ENCODE results near the gene PCNX3. TPM values are rescaled to one million over a fixed set of nuclear protein-coding genes. Genes with fewer than 3 reads are reported as not detected.

The PCNX3 gene
- total and polyA plus RNA-seq, 2 of the 13 experiments (the other 11 are each of a cell fraction or from before 2014, with no cell fraction given), result 16.2 to 23.0 TPM

DNA sequence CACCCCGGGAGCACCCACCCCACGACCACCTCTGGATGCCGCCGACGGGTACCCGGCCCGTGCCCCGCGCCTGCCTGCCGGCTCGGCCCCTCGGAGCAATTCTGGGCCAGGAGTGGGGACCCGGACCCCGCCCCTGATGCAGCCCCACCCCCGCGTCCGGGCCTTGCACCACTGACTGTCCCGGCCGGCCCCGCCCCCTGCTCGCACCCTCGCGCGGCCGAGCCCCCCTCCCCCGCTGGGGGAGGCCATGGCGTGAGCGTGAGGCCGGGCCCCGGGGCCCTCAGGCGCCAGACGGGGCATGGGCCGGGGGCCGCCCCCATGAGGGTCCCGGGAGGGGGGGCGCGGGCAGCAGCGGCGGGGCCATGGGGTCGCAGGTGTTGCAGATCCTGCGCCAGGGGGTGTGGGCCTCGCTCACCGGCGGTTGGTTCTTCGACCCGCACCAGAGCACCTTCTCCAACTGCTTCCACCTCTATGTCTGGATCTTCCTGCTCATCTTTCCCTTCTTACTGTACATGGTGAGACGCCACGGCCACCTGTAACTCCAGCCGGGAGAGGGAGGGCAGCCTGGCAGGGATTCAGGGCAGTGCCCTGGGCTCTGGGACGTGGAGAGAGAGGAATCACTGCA lies 486 bp downstream of the PCNX3 start (continued):
- TF ChIP-seq, protein P1, sequence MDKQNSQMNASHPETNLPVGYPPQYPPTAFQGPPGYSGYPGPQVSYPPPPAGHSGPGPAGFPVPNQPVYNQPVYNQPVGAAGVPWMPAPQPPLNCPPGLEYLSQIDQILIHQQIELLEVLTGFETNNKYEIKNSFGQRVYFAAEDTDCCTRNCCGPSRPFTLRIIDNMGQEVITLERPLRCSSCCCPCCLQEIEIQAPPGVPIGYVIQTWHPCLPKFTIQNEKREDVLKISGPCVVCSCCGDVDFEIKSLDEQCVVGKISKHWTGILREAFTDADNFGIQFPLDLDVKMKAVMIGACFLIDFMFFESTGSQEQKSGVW (CRISPR knock-in tag; IDR thresholded peaks at IDR 0.05; ENCODE audit: borderline replicate concordance), result no peak
- TF ChIP-seq, protein P2, sequence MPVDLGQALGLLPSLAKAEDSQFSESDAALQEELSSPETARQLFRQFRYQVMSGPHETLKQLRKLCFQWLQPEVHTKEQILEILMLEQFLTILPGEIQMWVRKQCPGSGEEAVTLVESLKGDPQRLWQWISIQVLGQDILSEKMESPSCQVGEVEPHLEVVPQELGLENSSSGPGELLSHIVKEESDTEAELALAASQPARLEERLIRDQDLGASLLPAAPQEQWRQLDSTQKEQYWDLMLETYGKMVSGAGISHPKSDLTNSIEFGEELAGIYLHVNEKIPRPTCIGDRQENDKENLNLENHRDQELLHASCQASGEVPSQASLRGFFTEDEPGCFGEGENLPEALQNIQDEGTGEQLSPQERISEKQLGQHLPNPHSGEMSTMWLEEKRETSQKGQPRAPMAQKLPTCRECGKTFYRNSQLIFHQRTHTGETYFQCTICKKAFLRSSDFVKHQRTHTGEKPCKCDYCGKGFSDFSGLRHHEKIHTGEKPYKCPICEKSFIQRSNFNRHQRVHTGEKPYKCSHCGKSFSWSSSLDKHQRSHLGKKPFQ (CRISPR knock-in tag; IDR thresholded peaks at IDR 0.05; ENCODE audit: insufficient replicate concordance), result no peak
- TF ChIP-seq ZNF703 (CRISPR knock-in tag; IDR thresholded peaks at IDR 0.05; ENCODE audit: borderline replicate concordance), result no peak
- TF ChIP-seq, protein P3, sequence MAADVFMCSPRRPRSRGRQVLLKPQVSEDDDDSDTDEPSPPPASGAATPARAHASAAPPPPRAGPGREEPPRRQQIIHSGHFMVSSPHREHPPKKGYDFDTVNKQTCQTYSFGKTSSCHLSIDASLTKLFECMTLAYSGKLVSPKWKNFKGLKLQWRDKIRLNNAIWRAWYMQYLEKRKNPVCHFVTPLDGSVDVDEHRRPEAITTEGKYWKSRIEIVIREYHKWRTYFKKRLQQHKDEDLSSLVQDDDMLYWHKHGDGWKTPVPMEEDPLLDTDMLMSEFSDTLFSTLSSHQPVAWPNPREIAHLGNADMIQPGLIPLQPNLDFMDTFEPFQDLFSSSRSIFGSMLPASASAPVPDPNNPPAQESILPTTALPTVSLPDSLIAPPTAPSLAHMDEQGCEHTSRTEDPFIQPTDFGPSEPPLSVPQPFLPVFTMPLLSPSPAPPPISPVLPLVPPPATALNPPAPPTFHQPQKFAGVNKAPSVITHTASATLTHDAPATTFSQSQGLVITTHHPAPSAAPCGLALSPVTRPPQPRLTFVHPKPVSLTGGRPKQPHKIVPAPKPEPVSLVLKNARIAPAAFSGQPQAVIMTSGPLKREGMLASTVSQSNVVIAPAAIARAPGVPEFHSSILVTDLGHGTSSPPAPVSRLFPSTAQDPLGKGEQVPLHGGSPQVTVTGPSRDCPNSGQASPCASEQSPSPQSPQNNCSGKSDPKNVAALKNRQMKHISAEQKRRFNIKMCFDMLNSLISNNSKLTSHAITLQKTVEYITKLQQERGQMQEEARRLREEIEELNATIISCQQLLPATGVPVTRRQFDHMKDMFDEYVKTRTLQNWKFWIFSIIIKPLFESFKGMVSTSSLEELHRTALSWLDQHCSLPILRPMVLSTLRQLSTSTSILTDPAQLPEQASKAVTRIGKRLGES (CRISPR knock-in tag; IDR thresholded peaks at IDR 0.05; ENCODE audit: borderline replicate concordance), result no peak; the same call in 1 of the 2 replicates
- TF ChIP-seq FOXC1 (CRISPR knock-in tag; IDR thresholded peaks at IDR 0.05; ENCODE audit: borderline replicate concordance), result no peak
- peak; percentile 45; the same call in 1 of the 2 replicates for TF ChIP-seq TAF1 (CRISPR knock-in tag; IDR thresholded peaks at IDR 0.05)
- TF ChIP-seq SMARCE1 (IDR thresholded peaks at IDR 0.05; ENCODE audit: borderline replicate concordance), result no peak
- no peak for TF ChIP-seq NFYC (CRISPR knock-in tag; IDR thresholded peaks at IDR 0.05)
- TF ChIP-seq, protein P4, sequence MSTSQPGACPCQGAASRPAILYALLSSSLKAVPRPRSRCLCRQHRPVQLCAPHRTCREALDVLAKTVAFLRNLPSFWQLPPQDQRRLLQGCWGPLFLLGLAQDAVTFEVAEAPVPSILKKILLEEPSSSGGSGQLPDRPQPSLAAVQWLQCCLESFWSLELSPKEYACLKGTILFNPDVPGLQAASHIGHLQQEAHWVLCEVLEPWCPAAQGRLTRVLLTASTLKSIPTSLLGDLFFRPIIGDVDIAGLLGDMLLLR (CRISPR knock-in tag; IDR thresholded peaks at IDR 0.05), result peak; percentile 42; the same call in 1 of the 2 replicates
- no peak for TF ChIP-seq ZNF354B (CRISPR knock-in tag; IDR thresholded peaks at IDR 0.05)
- TF ChIP-seq, protein P5, sequence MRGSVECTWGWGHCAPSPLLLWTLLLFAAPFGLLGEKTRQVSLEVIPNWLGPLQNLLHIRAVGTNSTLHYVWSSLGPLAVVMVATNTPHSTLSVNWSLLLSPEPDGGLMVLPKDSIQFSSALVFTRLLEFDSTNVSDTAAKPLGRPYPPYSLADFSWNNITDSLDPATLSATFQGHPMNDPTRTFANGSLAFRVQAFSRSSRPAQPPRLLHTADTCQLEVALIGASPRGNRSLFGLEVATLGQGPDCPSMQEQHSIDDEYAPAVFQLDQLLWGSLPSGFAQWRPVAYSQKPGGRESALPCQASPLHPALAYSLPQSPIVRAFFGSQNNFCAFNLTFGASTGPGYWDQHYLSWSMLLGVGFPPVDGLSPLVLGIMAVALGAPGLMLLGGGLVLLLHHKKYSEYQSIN (CRISPR knock-in tag; IDR thresholded peaks at IDR 0.05; ENCODE audit: borderline replicate concordance), result no peak
- no peak for TF ChIP-seq TBX3 (IDR thresholded peaks at IDR 0.05; ENCODE audit: borderline replicate concordance)
- TF ChIP-seq ZNF292 (CRISPR knock-in tag; IDR thresholded peaks at IDR 0.05; ENCODE audit: borderline replicate concordance, low read depth), result no peak
- TF ChIP-seq, protein P6, sequence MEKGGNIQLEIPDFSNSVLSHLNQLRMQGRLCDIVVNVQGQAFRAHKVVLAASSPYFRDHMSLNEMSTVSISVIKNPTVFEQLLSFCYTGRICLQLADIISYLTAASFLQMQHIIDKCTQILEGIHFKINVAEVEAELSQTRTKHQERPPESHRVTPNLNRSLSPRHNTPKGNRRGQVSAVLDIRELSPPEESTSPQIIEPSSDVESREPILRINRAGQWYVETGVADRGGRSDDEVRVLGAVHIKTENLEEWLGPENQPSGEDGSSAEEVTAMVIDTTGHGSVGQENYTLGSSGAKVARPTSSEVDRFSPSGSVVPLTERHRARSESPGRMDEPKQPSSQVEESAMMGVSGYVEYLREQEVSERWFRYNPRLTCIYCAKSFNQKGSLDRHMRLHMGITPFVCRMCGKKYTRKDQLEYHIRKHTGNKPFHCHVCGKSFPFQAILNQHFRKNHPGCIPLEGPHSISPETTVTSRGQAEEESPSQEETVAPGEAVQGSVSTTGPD (CRISPR knock-in tag; IDR thresholded peaks at IDR 0.05), result no peak
- no peak for TF ChIP-seq ZNF160 (CRISPR knock-in tag; IDR thresholded peaks at IDR 0.05)
- TF ChIP-seq ZNF383 (CRISPR knock-in tag; IDR thresholded peaks at IDR 0.05; ENCODE audit: borderline replicate concordance), result no peak
- TF ChIP-seq, protein P7, sequence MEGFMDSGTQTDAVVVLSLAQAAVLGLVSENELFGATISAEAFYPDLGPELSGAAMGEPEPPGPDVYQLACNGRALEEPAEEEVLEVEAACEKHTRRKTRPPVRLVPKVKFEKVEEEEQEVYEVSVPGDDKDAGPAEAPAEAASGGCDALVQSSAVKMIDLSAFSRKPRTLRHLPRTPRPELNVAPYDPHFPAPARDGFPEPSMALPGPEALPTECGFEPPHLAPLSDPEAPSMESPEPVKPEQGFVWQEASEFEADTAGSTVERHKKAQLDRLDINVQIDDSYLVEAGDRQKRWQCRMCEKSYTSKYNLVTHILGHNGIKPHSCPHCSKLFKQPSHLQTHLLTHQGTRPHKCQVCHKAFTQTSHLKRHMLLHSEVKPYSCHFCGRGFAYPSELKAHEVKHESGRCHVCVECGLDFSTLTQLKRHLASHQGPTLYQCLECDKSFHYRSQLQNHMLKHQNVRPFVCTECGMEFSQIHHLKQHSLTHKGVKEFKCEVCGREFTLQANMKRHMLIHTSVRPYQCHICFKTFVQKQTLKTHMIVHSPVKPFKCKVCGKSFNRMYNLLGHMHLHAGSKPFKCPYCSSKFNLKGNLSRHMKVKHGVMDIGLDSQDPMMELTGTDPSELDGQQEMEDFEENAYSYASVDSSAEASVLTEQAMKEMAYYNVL (CRISPR knock-in tag; IDR thresholded peaks at IDR 0.05; ENCODE audit: borderline replicate concordance), result peak; percentile 33; the same call in 1 of the 2 replicates
- no peak for TF ChIP-seq RBAK (CRISPR knock-in tag; IDR thresholded peaks at IDR 0.05)
